HL-60/S4 treated with phorbol 12-myristate 13-acetate at 8.2 ng/mL for 4 days and 3 days (cell line): ENCODE results near the gene ZBTB21.

ENCODE experiments used
- in situ Hi-C: fragments of 300-500 bp; cut with MboI; formaldehyde crosslinking; loops from 2 replicates; pipeline ENCODE4 v1.15.0; 2022; ENCODE audit warnings: low sequenced_read_pairs

ZBTB21 gene

GRCh38 chr21:42040411-42041180, 30.4 kb upstream of the ZBTB21 start:
- in situ Hi-C loops = no loop called here

- in situ Hi-C loops = no loop called here
Measured at GRCh38 chr21:42039911-42040351, 29.8 kb upstream of the ZBTB21 start.

GRCh38 chr21:42039470-42039901, 29.3 kb upstream of the ZBTB21 start:
- in situ Hi-C loops = no loop called here

DNA sequence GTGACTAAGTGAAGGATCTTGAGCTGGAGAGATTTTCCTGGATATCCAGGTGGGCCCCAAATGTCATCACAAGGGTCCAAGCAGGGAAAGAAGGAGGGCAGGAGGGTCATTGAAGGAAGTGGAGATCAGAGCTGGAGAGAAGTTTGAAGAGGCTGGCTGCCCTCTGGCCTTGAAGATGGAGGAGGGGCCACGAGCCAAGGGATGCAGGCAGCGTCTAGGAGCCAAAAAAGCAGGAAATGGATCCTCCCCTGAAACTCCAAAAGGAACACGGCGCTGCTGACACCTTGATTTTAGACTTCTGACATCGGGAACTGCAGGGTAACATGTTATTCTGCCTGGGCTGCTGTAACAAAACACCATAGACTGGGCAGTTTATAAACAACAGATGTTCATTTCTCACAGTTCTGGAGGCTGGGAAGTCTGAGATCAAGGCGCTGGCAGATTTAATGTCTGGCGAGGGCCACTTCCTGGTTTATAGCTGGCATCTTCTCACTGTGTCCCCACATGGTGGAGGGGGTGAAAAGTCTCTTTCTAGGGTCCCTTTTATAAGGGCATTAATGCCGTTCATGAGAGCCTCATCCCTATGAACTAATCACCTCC, 28.8 kb upstream of the ZBTB21 start:
- in situ Hi-C loops = no loop called here

- in situ Hi-C loops = no loop called here
Measured at GRCh38 chr21:42038393-42038792, 28.2 kb upstream of the ZBTB21 start.

- in situ Hi-C loops = no loop called here
Measured at GRCh38 chr21:42037943-42038342, 27.8 kb upstream of the ZBTB21 start.

DNA sequence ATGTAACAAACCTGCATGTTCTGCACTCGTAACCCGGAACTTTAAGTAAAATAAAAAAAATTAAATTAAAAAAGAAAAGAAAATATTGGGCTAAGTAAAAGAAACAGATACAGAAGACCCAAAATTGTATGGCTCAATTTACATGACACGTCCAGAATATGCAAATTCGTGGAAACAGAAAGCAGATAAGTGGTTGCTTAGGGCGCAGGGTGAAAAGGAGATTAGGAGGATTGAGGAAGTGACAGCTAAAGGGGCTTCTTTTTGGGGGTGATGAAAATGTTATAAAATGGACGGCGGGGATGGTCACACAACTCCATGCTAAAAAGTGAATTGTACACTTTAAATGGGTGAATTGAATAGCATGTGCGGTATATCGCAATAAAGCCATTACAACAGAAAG, 27.4 kb upstream of the ZBTB21 start:
- in situ Hi-C loops = no loop called here

GRCh38 chr21:42036313-42036712, 26.2 kb upstream of the ZBTB21 start:
- in situ Hi-C loops = no loop called here

DNA sequence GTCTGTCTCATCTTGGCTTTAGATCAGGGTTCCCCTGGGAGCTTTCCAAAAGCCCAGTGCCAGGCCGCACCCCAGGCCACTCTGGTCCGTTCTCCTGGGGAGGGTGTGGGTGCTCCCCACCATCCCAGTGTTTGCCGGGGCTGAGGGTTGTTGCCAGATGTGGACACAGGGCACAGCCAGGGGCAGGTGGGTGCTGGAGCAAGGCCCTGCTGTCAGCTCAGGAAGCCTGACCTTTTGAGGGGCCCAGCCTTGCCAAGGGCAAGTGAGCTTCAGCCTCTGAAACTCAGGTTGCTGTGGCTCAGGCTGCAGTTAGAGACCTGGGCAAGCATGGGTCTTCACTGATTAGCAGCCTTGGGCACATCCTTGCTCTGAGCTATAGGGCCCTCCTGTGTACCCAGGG, 22.8 kb upstream of the ZBTB21 start:
- in situ Hi-C loops = no loop called here

GRCh38 chr21:42032266-42032665, 22.1 kb upstream of the ZBTB21 start:
- in situ Hi-C loops = no loop called here

GRCh38 chr21:42031816-42032215, 21.7 kb upstream of the ZBTB21 start:
- in situ Hi-C loops = no loop called here

- in situ Hi-C loops = no loop called here
Measured at GRCh38 chr21:42031241-42031640, 21.1 kb upstream of the ZBTB21 start.

DNA sequence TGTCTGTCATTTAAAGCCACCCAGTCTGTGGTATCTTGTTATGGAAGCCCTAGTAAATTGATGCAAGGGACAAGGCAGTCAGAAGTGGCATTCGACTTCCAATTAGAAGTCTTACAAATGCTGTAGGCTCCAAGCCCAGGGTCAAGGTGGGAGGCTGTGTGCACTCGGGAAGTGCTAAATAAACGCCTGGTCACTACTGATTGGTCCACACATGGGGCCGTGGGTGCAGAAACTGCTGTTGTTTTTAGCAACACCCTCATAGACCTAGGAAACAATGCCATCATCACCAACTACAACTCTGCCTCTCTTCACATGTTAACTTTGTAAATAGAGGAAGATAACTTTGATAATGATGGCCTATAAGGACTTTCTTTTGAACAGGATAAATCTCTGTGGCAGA, 20.2 kb upstream of the ZBTB21 start:
- in situ Hi-C loops = no loop called here

DNA sequence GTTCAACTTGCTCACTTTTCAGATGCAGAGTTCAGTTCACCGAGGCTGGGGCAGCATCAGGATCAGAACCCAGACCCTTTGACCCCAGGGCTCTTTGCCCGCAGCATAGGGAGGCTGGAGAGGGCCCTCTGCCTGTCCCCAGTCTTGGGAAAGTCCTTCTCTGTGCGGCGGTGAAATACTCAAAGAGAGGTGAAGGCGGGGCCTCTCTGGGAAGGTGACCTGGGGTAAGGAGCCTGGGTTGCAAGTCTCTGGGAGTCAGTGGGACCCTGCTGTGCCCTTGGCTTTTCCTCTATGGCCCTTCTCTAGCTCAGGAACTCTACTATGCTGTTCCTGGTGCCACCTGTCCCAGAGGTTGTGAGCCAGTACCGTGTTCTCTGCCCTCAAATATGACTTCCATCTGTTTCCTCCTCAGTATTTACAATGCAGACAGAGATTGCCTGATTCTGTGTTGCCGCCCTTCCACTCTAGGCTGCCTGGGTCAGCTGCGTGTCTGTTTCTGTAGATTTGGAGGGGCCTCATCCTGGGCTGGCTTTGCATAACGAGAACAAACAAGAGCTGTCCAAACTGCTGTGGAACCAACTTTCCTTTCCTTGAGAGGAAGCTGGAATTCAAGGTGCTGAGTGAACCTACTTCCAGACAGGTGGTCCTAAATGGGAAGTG, 18.7 kb upstream of the ZBTB21 start:
- in situ Hi-C loops = no loop called here

DNA sequence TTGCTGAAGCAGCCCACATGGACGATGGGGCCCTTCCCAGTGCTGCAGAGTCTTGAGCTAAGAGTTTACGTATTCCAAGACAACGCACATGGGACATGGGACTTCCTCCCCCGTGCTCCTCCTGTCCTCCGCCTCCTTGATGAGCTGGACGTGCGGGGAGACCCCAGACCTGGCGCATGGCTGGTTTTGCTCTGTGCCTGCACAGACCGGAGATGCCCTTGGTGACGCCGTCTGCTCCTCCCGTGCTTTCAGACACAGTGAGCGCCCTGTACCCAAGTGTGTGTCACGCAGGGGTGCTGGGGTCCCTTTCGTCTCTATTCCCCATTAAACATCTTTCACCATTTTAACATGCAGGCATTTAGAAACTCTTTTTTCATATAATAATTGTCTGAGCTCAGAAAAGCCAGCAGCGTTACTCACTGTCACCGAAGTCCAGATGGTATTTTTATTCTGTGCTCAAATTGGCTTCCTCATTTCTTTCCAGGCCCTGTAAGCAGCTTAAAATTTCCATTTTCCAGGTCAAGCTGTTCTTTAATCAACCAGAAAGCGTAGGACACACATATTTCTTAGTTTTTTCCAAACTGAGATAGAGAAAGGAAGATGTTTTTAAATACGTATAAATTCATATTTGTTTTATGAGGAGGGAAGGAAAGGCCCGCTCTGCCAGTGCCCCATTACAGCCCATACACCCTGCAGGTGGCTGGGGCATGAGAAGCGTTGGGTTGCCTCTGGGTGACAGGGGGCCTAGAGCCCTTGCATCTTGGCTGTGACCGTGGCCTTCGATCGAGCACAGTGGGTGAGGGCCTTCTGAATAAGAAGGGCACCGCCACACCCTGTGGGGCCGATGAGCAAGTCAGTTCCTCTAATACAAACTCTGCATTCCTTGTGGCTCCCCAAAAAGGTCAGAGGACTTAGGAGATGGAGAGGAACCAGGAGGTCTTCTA, 17.9 kb upstream of the ZBTB21 start:
- in situ Hi-C loops = no loop called here

DNA sequence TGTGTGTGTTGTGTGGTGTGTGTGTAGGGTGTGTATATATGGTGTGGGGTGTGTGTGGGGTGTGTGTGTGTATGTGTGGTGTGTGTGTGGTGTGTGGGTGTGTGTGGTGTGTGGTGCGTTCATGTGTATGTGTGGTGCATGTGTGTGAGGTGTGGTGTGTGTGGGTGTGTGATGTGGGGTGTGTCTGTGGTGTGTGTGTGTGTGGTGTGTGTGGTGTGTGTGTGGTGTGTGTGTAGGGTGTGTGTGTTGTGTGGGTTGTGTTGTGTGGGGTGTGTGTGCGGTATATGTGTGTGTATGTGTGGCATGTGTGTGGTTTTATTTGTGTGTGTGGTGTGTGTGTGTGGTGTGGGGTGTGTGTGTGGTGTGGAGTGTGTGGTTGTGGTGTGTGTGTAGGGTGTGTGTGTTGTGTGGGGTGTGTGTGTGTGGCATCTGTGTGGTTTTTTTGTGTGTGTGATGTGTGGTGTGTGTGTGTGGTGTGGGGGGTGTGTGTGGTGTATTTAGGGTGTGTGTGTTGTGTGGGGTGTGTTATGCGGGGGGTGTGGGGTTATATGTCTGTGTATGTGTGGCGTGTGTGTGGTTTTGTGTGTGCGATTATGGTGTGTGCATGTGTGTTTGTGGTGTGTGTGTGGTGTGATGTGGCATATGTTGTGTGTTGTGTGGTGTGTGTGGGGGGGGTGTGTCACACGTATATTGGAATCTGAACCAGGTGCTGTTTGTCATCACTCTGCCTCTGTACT, 17.1 kb upstream of the ZBTB21 start:
- in situ Hi-C loops = no loop called here

- in situ Hi-C loops = no loop called here
Measured at GRCh38 chr21:42026082-42026435, 15.9 kb upstream of the ZBTB21 start.

- in situ Hi-C loops = no loop called here
Measured at GRCh38 chr21:42025376-42026081, 15.4 kb upstream of the ZBTB21 start.

- in situ Hi-C loops = no loop called here
Measured at GRCh38 chr21:42022906-42023305, 12.7 kb upstream of the ZBTB21 start.

DNA sequence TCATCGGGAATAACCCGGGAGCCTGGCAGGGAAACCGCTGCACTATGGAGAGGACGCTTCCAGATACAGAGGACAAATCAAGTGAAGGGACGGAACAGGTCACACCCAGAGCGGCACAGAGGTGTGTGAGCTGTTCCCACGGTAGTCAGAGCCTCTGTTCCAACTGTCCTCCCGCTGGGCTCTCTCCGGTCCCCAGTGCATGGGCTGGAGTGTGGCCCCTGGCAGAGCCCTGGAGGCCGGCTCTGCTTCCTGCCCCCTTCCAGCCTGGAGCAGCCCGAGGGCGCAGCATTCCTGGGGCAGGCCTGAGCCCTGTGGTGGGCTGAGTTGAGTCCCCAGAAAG, 11.9 kb upstream of the ZBTB21 start:
- in situ Hi-C loops = no loop called here
